Right lobe of liver (tissue), 6 donors: ENCODE data around the gene GJC2. TPM values are rescaled to one million over a fixed set of nuclear protein-coding genes. Genes with fewer than 3 reads are reported as not detected.
"Not testable (repeated sequence)": the region's sequence is repeated elsewhere in the genome, so short reads cannot be mapped to it uniquely, and the experiment has no call there.

Source experiments
- ATAC-seq, 4 donors: fragments of 200-7000 bp; cut with Tn5 transposase; one replicate each; pipeline ENCODE4 v1.9.1; 2020; ENCODE audit warnings: mild to moderate bottlenecking in 4 of 4, moderate library complexity in 4 of 4
- DNase-seq, 3 donors: peaks; one replicate each; pipeline ENCODE4 v3.0.0-alpha.2; 2020
- H3K27ac ChIP-seq, 3 donors: fragments of 200-600 bp; one replicate each; pipeline ENCODE4 v1.8.0; 2022
- H3K27me3 ChIP-seq, 2 donors: fragments of 200-600 bp; one replicate each; pipeline ENCODE4 v1.8.0; 2022
- H3K36me3 ChIP-seq, 4 donors: fragments of 200-600 bp; sonication (generic) in 1 of 4; one replicate each; pipeline versions ENCODE4 v1.5.1 to v1.8.0; 2017 to 2022; ENCODE audit warnings: control low read depth in 1 of 4
- H3K4me1 ChIP-seq, 4 donors: fragments of 200-600 bp; sonication (generic) in 1 of 4; one replicate each; pipeline versions ENCODE4 v1.5.1 to v1.8.0; 2017 to 2022; ENCODE audit warnings: control low read depth in 1 of 4
- H3K4me3 ChIP-seq, 3 donors: fragments of 200-600 bp; one replicate each; pipeline ENCODE4 v1.8.0; 2022
- H3K9me3 ChIP-seq, 4 donors: fragments of 200-600 bp; sonication (generic) in 1 of 4; one replicate each; pipeline versions ENCODE4 v1.5.1 to v1.8.0; 2017 to 2022; ENCODE audit warnings: control low read depth in 1 of 4
- POLR2A ChIP-seq: fragments of 450-650 bp; IDR thresholded peaks from one replicate; pipeline ENCODE4 v1.6.1; 2017; ENCODE audit warnings: antibody characterized with exemption, mild to moderate bottlenecking
- WGBS: methylation state at CpG from one replicate; pipeline ENCODE4 v1.1.6; 2018; ENCODE audit warnings: low coverage, low lambda C conversion rate; ENCODE audit not compliant: insufficient coverage; ENCODE audit errors: missing lambda C conversion rate; 5-methylcytosine and 5-hydroxymethylcytosine counted together
- intact Hi-C, 2 donors: fragments of 100-400 bp; cut with DNase I; formaldehyde crosslinking; loops; one replicate each; pipeline versions ENCODE4 v1.11.2 to v1.14.1; 2022
- total RNA-seq, 6 experiments: library from RNA; depleted of rRNA in 2 of 6; stranded (reverse); fragments of >200 nt in 2 of 6; fragmentation: NEBNext Ultra II Directional in 3 of 6; extraction: Animal tissue kit (Norgen Biotek cat#: 25700) in 3 of 6; gene quantifications; one replicate each; pipeline versions ENCODE4 v1.1.0 to v1.2.4, GENCODE V29; 2016 to 2023
- TF ChIP-seq, protein P1 (sequence below), 4 donors: fragments of 200-600 bp in 3 of 4; fragments of 450-650 bp in 1 of 4; IDR thresholded peaks; one replicate each; pipeline versions ENCODE4 v1.5.1 to v1.8.0; 2016 to 2022; ENCODE audit warnings: antibody characterized with exemption in 4 of 4, mild to moderate bottlenecking in 2 of 4
- donor health status: DM: no; HTN: yes; CAD: no.
- donor health status: DM: no; HTN: no; CAD: no.
- donor health status: DM: no; HTN: no; CAD: no.
- donor health status: DM: no; HTN: yes; CAD: no.
- donor health status: DM: no; HTN: yes; CAD: no.

GJC2 gene
- total RNA-seq, 6 experiments from 2014 or later = 0.12 to 0.44 (median 0.16) TPM; not detected in 1

DNA sequence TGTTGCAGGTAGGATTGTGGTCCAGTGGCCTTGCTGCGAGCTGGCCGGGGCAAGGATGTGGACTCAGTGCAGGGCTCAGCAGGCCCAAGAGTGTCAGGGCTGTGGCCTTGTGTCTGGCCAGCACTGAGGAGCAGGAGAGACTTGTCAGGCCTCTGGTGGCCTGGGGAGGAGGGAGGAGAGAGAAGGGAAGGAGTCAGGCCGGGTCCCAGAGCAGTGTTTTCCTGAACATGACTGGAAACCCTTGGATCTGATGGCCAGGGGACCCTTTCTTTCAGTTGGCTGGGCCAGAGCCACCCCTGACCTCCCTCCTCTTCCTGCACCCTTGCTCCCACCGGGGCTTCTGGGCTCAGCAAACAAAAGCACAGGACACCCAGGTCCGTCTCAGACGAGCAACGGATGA lies 20.9 kb downstream of the GJC2 start:
- H3K4me1 ChIP-seq = peaks cover 0 to 8% (median 3%) of the 10 kb centered on the region in 4 donors
- DNase-seq = no peak

DNA sequence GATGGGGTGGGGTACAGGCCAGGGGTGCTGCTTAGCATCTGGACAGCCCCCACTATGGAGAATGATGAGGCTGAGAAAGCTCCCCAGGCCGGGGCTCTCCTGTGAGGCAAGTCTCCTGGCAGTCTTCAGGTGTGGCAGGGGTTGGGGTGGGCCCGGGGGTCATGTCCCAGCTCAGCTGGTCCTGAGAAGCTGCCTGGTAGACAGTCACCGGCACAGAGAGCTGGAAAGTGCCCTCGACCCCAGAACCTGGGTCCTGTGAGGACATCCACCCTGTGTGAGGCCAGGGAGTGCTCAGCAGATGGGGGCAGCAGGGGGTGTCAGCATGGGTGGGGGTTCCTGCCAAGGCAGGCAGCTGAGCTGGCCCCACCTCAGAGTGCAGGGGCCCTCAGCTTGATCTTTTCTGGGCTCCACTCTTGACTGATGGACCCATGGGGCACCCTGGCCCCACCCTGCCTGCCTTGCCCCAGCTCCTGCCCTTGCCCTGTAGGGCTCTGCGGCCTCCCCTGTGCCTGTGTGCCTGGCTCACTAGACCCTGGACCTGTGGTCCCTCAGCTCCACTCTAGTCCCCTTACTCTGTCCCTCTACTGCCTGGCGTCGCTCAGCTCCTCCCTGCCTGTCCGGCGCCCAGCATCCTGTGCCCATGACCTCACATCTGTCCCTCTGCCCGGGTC lies 21.6 kb downstream of the GJC2 start:
- no peak overlapping the region for H3K4me3 ChIP-seq
- H3K4me1 ChIP-seq = peaks cover 0 to 7% (median 3%) of the 10 kb centered on the region in 4 donors
- 54% methylated on average over 4 of the region's 10 CpGs for WGBS
- no peak for ATAC-seq
- no peak for TF ChIP-seq POLR2A
- TF ChIP-seq, protein P1, sequence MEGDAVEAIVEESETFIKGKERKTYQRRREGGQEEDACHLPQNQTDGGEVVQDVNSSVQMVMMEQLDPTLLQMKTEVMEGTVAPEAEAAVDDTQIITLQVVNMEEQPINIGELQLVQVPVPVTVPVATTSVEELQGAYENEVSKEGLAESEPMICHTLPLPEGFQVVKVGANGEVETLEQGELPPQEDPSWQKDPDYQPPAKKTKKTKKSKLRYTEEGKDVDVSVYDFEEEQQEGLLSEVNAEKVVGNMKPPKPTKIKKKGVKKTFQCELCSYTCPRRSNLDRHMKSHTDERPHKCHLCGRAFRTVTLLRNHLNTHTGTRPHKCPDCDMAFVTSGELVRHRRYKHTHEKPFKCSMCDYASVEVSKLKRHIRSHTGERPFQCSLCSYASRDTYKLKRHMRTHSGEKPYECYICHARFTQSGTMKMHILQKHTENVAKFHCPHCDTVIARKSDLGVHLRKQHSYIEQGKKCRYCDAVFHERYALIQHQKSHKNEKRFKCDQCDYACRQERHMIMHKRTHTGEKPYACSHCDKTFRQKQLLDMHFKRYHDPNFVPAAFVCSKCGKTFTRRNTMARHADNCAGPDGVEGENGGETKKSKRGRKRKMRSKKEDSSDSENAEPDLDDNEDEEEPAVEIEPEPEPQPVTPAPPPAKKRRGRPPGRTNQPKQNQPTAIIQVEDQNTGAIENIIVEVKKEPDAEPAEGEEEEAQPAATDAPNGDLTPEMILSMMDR (IDR thresholded peaks at IDR 0.05) = no peak
- peaks cover 0 to 4% (median 0%) of the 10 kb centered on the region in 4 donors for H3K36me3 ChIP-seq
- H3K9me3 ChIP-seq = no peaks in the 10 kb centered on the region
- no peak overlapping the region for H3K27ac ChIP-seq
- no peaks in the 10 kb centered on the region for H3K27me3 ChIP-seq
- peak in 1 of 3 donors; percentile 41 for DNase-seq
- intact Hi-C loops = no loop called here

More for the DNA sequence above, 20.9 kb downstream of the GJC2 start:
- intact Hi-C loops = no loop called here
- ATAC-seq = no peak
- Histone ChIP-seq H3K4me3 (no peak overlapping the region), H3K27me3 (no peaks in the 10 kb centered on the region), H3K27ac (no peak overlapping the region), H3K36me3 (peaks cover 0 to 4% (median 0%) of the 10 kb centered on the region in 4 donors), H3K9me3 (no peaks in the 10 kb centered on the region)
- WGBS = 90% methylated on average over 3 of the region's 7 CpGs
- TF ChIP-seq POLR2A = no peak
- TF ChIP-seq, protein P1 (IDR thresholded peaks at IDR 0.05) = no peak

DNA sequence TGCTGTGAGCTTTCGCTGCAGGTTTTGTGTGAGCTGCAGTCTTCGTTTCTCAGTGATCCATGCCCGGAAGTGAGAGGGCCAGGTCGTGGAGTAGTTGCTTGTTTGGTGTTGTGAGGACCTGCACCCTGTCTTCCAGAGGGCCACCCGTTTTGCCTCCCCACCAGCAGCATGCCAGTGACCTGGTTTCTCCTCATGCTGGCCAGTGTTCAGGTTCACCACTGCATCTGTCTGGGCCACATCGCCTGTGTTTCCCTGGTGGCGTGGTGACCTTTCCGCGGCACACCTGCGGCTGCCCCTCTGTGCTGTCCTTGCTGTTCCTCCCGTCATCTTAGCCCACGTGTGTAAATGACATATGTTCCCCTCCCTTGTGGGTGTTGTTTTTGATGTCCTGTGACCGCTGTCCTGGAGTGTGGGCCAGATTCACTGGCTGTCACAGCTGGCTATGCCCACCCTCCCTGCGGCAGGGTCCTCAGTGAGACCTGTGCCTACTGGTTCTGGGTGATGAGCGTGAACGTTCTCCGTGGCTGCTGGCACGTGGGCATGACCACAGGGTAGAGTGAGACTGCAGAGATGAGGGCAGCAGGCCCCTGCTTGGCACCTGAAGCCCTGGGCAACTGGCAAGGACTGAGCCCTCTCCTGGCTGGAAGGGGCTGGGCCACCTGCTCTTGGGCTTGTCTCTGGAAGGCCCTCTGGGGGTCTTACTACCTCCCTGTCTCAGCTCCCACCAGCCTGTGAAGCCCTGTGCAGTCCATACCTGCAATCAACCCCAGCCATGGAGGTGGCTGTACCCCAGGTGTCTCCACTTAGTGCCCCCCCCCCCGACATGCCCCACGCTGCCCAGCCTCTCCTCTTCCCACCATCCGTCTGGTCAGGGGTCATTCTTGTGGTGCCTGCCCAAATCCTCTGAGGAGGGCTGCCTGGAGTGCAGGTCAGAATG lies 23.1 kb downstream of the GJC2 start:
- no peak overlapping the region for H3K27ac ChIP-seq
- WGBS = 100% methylated on average over 1 of the region's 21 CpGs
- no peaks in the 10 kb centered on the region for H3K4me1 ChIP-seq
- intact Hi-C loops = no loop called here
- no peak for DNase-seq
- TF ChIP-seq, protein P1 (IDR thresholded peaks at IDR 0.05) = no peak
- no peak for TF ChIP-seq POLR2A
- H3K27me3 ChIP-seq = no peaks in the 10 kb centered on the region
- peaks cover 0 to 4% (median 0%) of the 10 kb centered on the region in 4 donors for H3K36me3 ChIP-seq
- no peaks in the 10 kb centered on the region for H3K9me3 ChIP-seq
- H3K4me3 ChIP-seq = no peak overlapping the region
- no peak for ATAC-seq

DNA sequence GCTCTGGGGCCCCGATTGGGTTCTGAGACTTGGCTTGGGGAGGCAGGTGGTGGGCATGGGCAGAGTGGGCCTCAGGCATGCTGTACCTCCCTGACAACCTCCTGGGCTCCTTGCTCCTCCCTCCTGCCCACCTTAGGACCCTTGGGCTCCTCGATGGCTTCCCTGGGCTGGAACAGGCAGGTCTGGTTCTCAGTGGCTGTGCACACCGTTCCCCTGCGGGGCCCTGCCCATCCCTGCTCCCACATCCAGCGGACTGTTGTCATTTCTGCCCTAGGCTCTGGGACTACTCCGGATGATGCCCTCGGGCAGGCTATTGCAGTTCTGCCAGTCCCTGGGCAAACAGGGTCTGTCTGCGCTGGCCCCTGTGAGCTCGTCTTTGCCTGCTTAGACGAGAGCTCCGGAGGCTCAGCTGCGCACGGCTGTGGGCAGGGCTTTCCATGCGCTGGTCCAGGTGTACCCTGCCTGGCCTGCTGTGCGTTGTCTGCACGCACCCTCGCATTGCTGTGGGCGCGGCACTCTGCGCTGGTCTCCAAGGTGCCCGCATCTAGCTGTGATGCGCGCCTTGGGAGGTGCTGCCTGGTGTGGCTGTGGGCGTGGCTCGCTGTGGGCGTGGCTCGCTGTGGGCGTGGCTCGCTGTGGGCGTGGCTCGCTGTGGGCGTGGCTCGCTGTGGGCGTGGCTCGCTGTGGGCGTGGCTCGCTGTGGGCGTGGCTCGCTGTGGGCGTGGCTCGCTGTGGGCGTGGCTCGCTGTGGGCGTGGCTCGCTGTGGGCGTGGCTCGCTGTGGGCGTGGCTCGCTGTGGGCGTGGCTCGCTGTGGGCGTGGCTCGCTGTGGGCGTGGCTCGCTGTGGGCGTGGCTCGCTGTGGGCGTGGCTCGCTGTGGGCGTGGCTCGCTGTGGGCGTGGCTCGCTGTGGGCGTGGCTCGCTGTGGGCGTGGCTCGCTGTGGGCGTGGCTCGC lies 24.1 kb downstream of the GJC2 start:
- peak in 1 of 4 donors; percentile 37 for ATAC-seq
- H3K27me3 ChIP-seq, H3K4me1 ChIP-seq, H3K9me3 ChIP-seq, H3K27ac ChIP-seq, H3K36me3 ChIP-seq, H3K4me3 ChIP-seq, intact Hi-C loops: not testable (repeated sequence)
- no CpG with 5 or more reads among the region's 69 CpGs for WGBS
- DNase-seq = peak in 1 of 3 donors; percentile 45
